GM12864 (cell line): Measurements from ENCODE around the gene PDIA5.

Experiments used
- DNase-seq: peaks from one replicate; pipeline ENCODE4 v3.0.0-alpha.2; 2011; ENCODE audit warnings: low read depth
- H3K4me3 ChIP-seq: 2 replicates; pipeline ENCODE4 v1.5.1; 2011; ENCODE audit warnings: mild to moderate bottlenecking, low read depth, low read length, control low read depth
- TF ChIP-seq, protein P1 (sequence below): IDR thresholded peaks from 2 replicates; pipeline ENCODE4 v1.5.1; 2011; ENCODE audit warnings: low read depth, mild to moderate bottlenecking, moderate library complexity, low read length, control low read depth, inconsistent platforms; ENCODE audit errors: missing control alignments

The PDIA5 gene

GRCh38 chr3:123096731-123097130, 29.9 kb downstream of the PDIA5 start:
- no peak for DNase-seq
- TF ChIP-seq, protein P1, sequence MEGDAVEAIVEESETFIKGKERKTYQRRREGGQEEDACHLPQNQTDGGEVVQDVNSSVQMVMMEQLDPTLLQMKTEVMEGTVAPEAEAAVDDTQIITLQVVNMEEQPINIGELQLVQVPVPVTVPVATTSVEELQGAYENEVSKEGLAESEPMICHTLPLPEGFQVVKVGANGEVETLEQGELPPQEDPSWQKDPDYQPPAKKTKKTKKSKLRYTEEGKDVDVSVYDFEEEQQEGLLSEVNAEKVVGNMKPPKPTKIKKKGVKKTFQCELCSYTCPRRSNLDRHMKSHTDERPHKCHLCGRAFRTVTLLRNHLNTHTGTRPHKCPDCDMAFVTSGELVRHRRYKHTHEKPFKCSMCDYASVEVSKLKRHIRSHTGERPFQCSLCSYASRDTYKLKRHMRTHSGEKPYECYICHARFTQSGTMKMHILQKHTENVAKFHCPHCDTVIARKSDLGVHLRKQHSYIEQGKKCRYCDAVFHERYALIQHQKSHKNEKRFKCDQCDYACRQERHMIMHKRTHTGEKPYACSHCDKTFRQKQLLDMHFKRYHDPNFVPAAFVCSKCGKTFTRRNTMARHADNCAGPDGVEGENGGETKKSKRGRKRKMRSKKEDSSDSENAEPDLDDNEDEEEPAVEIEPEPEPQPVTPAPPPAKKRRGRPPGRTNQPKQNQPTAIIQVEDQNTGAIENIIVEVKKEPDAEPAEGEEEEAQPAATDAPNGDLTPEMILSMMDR, result no peak
- H3K4me3 ChIP-seq, result no peak overlapping the region

GRCh38 chr3:123098426-123099330, 31.9 kb downstream of the PDIA5 start:
- TF ChIP-seq, protein P1, result no peak

GRCh38 chr3:123099331-123100192, 32.7 kb downstream of the PDIA5 start:
- no peak overlapping the region for H3K4me3 ChIP-seq
- no peak for DNase-seq
- TF ChIP-seq, protein P1, result no peak

More at GRCh38 chr3:123098426-123099330, 31.9 kb downstream of the PDIA5 start:
- H3K4me3 ChIP-seq, result no peak overlapping the region
- no peak for DNase-seq

DNA sequence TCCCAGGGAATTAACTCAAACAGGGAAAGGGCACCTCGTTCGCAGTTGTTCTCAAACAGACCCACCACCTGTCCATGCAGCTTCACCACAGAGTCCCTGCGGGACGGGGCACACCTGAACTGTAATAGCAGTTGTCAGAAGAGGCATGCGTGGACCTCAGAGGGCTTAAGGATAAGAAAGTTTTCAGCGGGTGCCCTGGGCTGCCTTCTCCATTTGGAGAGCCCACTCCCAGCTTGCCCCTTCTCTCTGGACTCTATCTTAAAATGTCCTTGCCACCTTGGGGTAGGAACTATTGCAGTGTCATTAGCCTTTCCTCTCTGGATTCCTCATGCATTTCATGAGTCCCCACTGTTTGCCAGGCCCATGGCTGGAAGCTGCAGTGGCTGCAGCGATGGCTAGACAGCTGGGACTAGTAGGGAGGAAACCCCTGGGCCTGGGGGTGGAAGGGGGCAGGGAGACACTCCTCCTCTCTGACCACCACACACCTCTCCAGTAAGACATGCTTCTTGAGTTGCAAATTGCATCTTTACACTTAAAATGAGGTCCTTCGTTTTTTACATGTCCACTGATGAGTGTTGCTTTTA, 33.5 kb downstream of the PDIA5 start:
- no peak overlapping the region for H3K4me3 ChIP-seq
- TF ChIP-seq, protein P1, result no peak
- DNase-seq, result no peak

GRCh38 chr3:123102249-123102648, 35.4 kb downstream of the PDIA5 start:
- DNase-seq, result no peak
- no peak overlapping the region for H3K4me3 ChIP-seq
- TF ChIP-seq, protein P1, result no peak

GRCh38 chr3:123102826-123103225, 36.0 kb downstream of the PDIA5 start:
- H3K4me3 ChIP-seq, result no peak overlapping the region
- DNase-seq, result no peak
- TF ChIP-seq, protein P1, result no peak
